SK-N-SH (cell line): Measurements from ENCODE around the gene CPT1C. TPM values are rescaled to one million over a fixed set of nuclear protein-coding genes. Genes with fewer than 3 reads are reported as not detected.

ENCODE experiments used
- CTCF ChIA-PET: fragments of 300-600, 350-600 bp; formaldehyde crosslinking; extraction: SDS; loops from one replicate; lab custom pipeline; 2021; lab: Yijun Ruan, JAX
- POLR2A ChIA-PET: fragments of 350-600 bp; sonication (Branson Sonifier 250); formaldehyde crosslinking; extraction: SDS; loops from one replicate; lab custom pipeline; 2020; ENCODE audit warnings: antibody characterized with exemption, inconsistent platforms; lab: Yijun Ruan, JAX
- DNase-seq: peaks from one replicate; pipeline ENCODE4 v3.0.0; 2012
- H2AFZ ChIP-seq: fragments of 200-600 bp; sonication (generic); 2 replicates; pipeline ENCODE4 v1.8.1; 2016; ENCODE audit warnings: antibody characterized with exemption, mild to moderate bottlenecking, low read depth
- H3F3A ChIP-seq: fragments of 200-600 bp; sonication (generic); replicated peaks from 2 replicates; pipeline ENCODE3; 2016; ENCODE audit warnings: antibody characterized with exemption, mild to moderate bottlenecking; ENCODE audit not compliant: insufficient read depth
- H3K27ac ChIP-seq, 2 experiments: fragments of 200-500 bp in 1 of 2; fragments of 200-600 bp in 1 of 2; sonication (Bioruptor generic) in 1 of 2; sonication (generic), shearing (Covaris generic) in 1 of 2; 2 replicates each; pipeline versions ENCODE4 v1.5.1 to v1.6.1; 2014 to 2016; ENCODE audit warnings: low read depth in 2 of 2, inconsistent platforms in 1 of 2, low read length in 1 of 2, mild to moderate bottlenecking in 1 of 2, mixed read lengths in 1 of 2
- H3K27me3 ChIP-seq: fragments of 200-600 bp; sonication (generic), shearing (Covaris generic); 2 replicates; pipeline ENCODE4 v1.6.1; 2016; ENCODE audit warnings: mixed run types; ENCODE audit not compliant: insufficient read depth
- H3K36me3 ChIP-seq, 2 experiments: fragments of 200-500 bp in 1 of 2; fragments of 200-600 bp in 1 of 2; sonication (Bioruptor generic) in 1 of 2; sonication (generic) in 1 of 2; replicated peaks in 1 of 2; 2 replicates each; pipeline versions ENCODE3 to v1.5.1; 2014 to 2016; ENCODE audit warnings: low read length in 1 of 2, mild to moderate bottlenecking in 1 of 2; ENCODE audit not compliant: insufficient read depth in 2 of 2, control insufficient read depth in 1 of 2
- H3K4me1 ChIP-seq, 2 experiments: fragments of 200-500 bp in 1 of 2; fragments of 200-600 bp in 1 of 2; sonication (Bioruptor generic) in 1 of 2; sonication (generic), shearing (Covaris generic) in 1 of 2; 2 replicates each; pipeline versions ENCODE4 v1.5.1 to v1.6.1; 2014 to 2016; ENCODE audit warnings: low read depth in 1 of 2, low read length in 1 of 2, mixed run types in 1 of 2; ENCODE audit not compliant: insufficient read depth in 2 of 2, control insufficient read depth in 1 of 2
- H3K4me2 ChIP-seq: fragments of 200-600 bp; sonication (generic), shearing (Covaris generic); 2 replicates; pipeline ENCODE4 v1.6.1; 2017; ENCODE audit warnings: mixed run types
- H3K4me3 ChIP-seq, 2 experiments: fragments of 200-500 bp in 1 of 2; fragments of 200-600 bp in 1 of 2; sonication (Bioruptor generic) in 1 of 2; sonication (generic), shearing (Covaris generic) in 1 of 2; 2 replicates each; pipeline versions ENCODE4 v1.5.1 to v1.8.1; 2014 to 2016; ENCODE audit warnings: low read depth in 2 of 2, inconsistent platforms in 1 of 2, low read length in 1 of 2, mild to moderate bottlenecking in 1 of 2, mixed read lengths in 1 of 2, moderate library complexity in 1 of 2
- H3K79me2 ChIP-seq: fragments of 200-600 bp; sonication (generic); 2 replicates; pipeline ENCODE4 v1.8.1; 2017; ENCODE audit warnings: mild to moderate bottlenecking; ENCODE audit not compliant: insufficient read depth
- H3K9ac ChIP-seq: fragments of 200-600 bp; sonication (generic); 2 replicates; pipeline ENCODE4 v1.6.1; 2017; ENCODE audit warnings: mixed run types
- H3K9me2 ChIP-seq: fragments of 200-600 bp; sonication (generic); 2 replicates; pipeline ENCODE4 v1.6.1; 2017; ENCODE audit warnings: mixed run types
- H3K9me3 ChIP-seq: fragments of 200-600 bp; sonication (generic); 2 replicates; pipeline ENCODE4 v1.6.1; 2017; ENCODE audit warnings: mixed run types, mild to moderate bottlenecking, moderate library complexity
- H4K20me1 ChIP-seq: fragments of 200-600 bp; sonication (generic); 2 replicates; pipeline ENCODE4 v1.6.1; 2017; ENCODE audit warnings: mild to moderate bottlenecking, mixed run types; ENCODE audit not compliant: insufficient read depth
- CHD2 ChIP-seq: fragments of 150-350 bp; IDR thresholded peaks from 2 replicates; pipeline ENCODE4 v1.6.1; 2018; ENCODE audit warnings: low read length; ENCODE audit not compliant: partially characterized antibody
- EP300 ChIP-seq, 2 experiments: IDR thresholded peaks; 2 replicates each; pipeline versions ENCODE4 v1.4.0 to v1.6.1; 2012; ENCODE audit warnings: borderline replicate concordance in 1 of 2, low read depth in 1 of 2, low read length in 1 of 2
- EZH2phosphoT487 ChIP-seq: fragments of 200-600 bp; sonication (generic); IDR thresholded peaks from 2 replicates; pipeline ENCODE4 v1.6.1; 2017; ENCODE audit warnings: low read depth, mixed run types, mild to moderate bottlenecking, antibody characterized with exemption, moderate library complexity, borderline replicate concordance
- FOXM1 ChIP-seq: IDR thresholded peaks from 2 replicates; pipeline ENCODE4 v1.4.0; 2012; ENCODE audit warnings: low read depth, mild to moderate bottlenecking
- GABPA ChIP-seq: IDR thresholded peaks from 2 replicates; pipeline ENCODE4 v1.4.0; 2012; ENCODE audit warnings: low read depth, mild to moderate bottlenecking
- GATA2 ChIP-seq: sonication (generic); formaldehyde crosslinking; IDR thresholded peaks from 2 replicates; pipeline ENCODE4 v1.5.0; 2020; ENCODE audit warnings: mild to moderate bottlenecking, missing genetic modification reagents
- MAX ChIP-seq: IDR thresholded peaks from 2 replicates; pipeline ENCODE4 v1.4.0; 2012; ENCODE audit warnings: low read depth
- POLR2AphosphoS5 ChIP-seq: IDR thresholded peaks from 2 replicates; pipeline ENCODE4 v1.6.1; 2012; ENCODE audit warnings: low read depth, low read length
- RAD21 ChIP-seq: IDR thresholded peaks from 2 replicates; pipeline ENCODE4 v1.6.1; 2012; ENCODE audit warnings: mild to moderate bottlenecking, low read length
- RXRA ChIP-seq: IDR thresholded peaks from 2 replicates; pipeline ENCODE4 v1.4.0; 2012; ENCODE audit warnings: low read depth, mild to moderate bottlenecking, borderline replicate concordance
- SIN3A ChIP-seq: IDR thresholded peaks from 2 replicates; pipeline ENCODE4 v1.6.1; 2012; ENCODE audit warnings: low read depth, mild to moderate bottlenecking, low read length, moderate library complexity, borderline replicate concordance
- SMC3 ChIP-seq: IDR thresholded peaks from 2 replicates; pipeline ENCODE4 v1.6.1; 2012; ENCODE audit warnings: low read depth, low read length, improper control_type of control experiment
- TAF1 ChIP-seq: IDR thresholded peaks from 2 replicates; pipeline ENCODE4 v1.6.1; 2012; ENCODE audit warnings: low read depth, mild to moderate bottlenecking, low read length, moderate library complexity, borderline replicate concordance
- TEAD4 ChIP-seq: IDR thresholded peaks from 2 replicates; pipeline ENCODE4 v1.4.0; 2012; ENCODE audit warnings: mild to moderate bottlenecking, borderline replicate concordance; ENCODE audit not compliant: insufficient read depth
- USF1 ChIP-seq: IDR thresholded peaks from 2 replicates; pipeline ENCODE4 v1.4.0; 2012; ENCODE audit warnings: low read depth, borderline replicate concordance
- YY1 ChIP-seq: IDR thresholded peaks from 2 replicates; pipeline ENCODE4 v1.4.0; 2012; ENCODE audit warnings: low read depth, mild to moderate bottlenecking
- WGBS: methylation state at CpG from one replicate; pipeline ENCODE4 v1.1.6; 2017; ENCODE audit warnings: low lambda C conversion rate; 5-methylcytosine and 5-hydroxymethylcytosine counted together
- polyA plus RNA-seq, 3 experiments: library from polyadenylated mRNA; depleted of rRNA; stranded (reverse); fragments of >200 nt; gene quantifications; 2 replicates each; pipeline ENCODE4 v1.2.3, GENCODE V29; 2012

Gene CPT1C
- polyA plus RNA-seq, 1 of the 3 experiments (the other 2 are of a cell fraction), result 139 TPM

DNA sequence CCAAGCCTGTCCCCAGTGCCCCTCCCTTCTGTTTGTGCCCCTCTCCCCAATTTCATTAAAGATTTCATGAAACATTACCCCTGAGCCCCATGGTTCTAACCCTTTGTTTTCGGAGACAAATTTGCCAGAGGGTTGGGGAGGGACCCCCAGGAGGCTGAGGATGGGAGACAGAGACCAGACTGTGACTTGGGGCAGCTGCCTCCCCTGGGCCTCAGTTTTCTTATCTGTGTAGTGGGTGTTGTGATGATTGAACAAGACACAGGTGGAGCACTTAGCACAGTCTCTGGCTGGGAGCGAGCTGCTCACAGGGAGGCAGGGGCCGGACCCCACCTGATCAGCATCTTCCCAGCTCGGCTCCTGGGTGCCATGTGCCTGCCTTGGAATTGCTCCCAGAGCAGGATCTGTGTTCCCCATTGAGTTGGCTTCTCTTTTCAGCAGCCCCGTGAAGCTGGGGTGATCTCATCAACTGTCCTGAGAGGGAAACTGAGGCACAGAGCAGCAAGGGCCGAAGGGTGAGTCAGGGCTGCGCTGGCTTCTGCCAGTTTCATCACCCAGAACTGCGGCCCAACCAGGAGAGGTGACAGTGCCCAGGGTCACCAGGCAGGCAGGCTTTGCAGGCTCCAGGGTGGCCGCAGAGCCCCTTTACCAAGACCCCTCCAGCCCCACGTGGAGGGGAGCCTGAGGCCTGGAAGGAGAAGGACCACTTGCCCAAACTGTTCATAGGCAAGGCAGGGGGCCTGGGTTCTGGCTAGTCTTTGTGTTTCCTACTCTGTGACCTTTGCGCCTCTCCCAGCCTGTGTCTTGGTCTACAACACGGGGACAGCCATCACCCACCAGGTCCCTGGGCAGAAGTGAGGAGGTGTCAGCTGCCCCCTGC lies 32.1 kb upstream of the CPT1C start:
- H3K9me3 ChIP-seq, result no peaks in the 10 kb centered on the region
- POLR2A ChIA-PET, result interaction anchor here (0.9 to 1.6 kb wide), 2 partner anchors 11 to 17 kb away, joined by 3 to 8 read pairs; partner anchors contain the start of gene SCAF1
- TF ChIP-seq SIN3A, result no peak
- no peak for TF ChIP-seq TAF1
- no peak for TF ChIP-seq RXRA
- no peak for TF ChIP-seq FOXM1
- TF ChIP-seq, all 33 proteins: peak for 0
- H3K4me1 ChIP-seq, result peaks cover 0 to 4% of the 10 kb centered on the region in 2 experiments; a peak in 1 of 4 replicates
- no peak overlapping the region for H3K9ac ChIP-seq
- no peak overlapping the region for H3K4me3 ChIP-seq
- H4K20me1 ChIP-seq, result 0 out of 2 replicates have a peak, but pooled peaks cover 5% of the 10 kb centered on the region
- H3K79me2 ChIP-seq, result peaks cover 4% of the 10 kb centered on the region
- H3K36me3 ChIP-seq, result peaks cover 24 to 72% of the 10 kb centered on the region in 2 experiments
- no peak overlapping the region for H2AFZ ChIP-seq
- H3K27ac ChIP-seq, result no peak overlapping the region
- 89% methylated on average over 7 of the region's 12 CpGs for WGBS
- CTCF ChIA-PET, result interaction anchor here (0.7 to 5.5 kb wide), 3 partner anchors 14 to 22 kb away, joined by 3 to 26 read pairs (median 5); no protein-coding TSS in a partner anchor
- H3F3A ChIP-seq, result peaks cover 10% of the 10 kb centered on the region
- no peak overlapping the region for H3K4me2 ChIP-seq
- no peak for DNase-seq
- no peaks in the 10 kb centered on the region for H3K9me2 ChIP-seq
- no peaks in the 10 kb centered on the region for H3K27me3 ChIP-seq

DNA sequence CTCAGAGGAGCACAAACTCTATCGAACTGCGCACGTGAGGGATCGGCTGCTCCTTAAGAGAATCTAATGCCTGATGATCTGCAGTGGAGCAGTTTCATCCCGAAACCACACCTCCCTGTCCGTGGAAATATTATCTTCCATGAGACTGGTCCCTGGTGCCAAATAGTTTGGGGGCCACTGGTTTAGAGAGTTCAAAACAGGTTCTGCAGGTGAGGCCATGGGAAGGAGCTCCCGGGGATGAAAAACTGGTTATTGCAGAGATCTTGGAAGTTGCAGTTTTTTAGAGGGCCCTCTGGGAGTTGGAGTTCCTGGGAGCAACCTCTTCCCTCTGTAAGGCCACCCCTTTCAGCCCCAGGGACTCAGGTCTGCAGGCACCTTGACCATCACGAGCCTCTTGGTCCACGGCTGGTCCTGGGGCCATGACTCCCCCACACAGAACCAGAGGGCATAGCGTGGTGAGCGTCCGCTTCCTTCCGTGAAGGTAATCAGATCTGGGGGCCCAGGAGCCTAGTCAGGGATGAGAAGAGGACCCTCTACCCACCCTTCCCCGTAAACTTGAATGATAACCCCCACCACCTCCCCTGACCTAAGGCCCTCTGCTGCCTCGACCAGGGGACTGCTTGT lies 30.5 kb upstream of the CPT1C start:
- Histone ChIP-seq H3K4me1 (peaks cover 0 to 6% of the 10 kb centered on the region in 2 experiments; a peak in 1 of 4 replicates), H4K20me1 (no peaks in the 10 kb centered on the region), H2AFZ (no peak overlapping the region), H3K9me2 (no peaks in the 10 kb centered on the region), H3K36me3 (peaks cover 19 to 59% of the 10 kb centered on the region in 2 experiments), H3K4me3 (no peak overlapping the region), H3K9ac (no peak overlapping the region), H3F3A (peaks cover 23% of the 10 kb centered on the region), H3K27ac (no peak overlapping the region), H3K9me3 (no peaks in the 10 kb centered on the region), H3K79me2 (peaks cover 16% of the 10 kb centered on the region), H3K4me2 (no peak overlapping the region), H3K27me3 (no peaks in the 10 kb centered on the region)
- ChIA-PET POLR2A (no interaction called here), CTCF (interaction anchor here (9.4 kb wide), 1 partner anchor 15 kb away, joined by 78 read pairs; the partner anchor contains the start of gene PRMT1)
- WGBS, result 95% methylated on average over 12 of the region's 15 CpGs
- DNase-seq, result no peak
- no peak for TF ChIP-seq CHD2
- TF ChIP-seq RAD21, result no peak
- no peak for TF ChIP-seq SMC3
- no peak for TF ChIP-seq USF1
- no peak for TF ChIP-seq GABPA
- TF ChIP-seq TEAD4, result no peak
- no peak for TF ChIP-seq GATA2 (CRISPR knock-in tag)
- no peak for TF ChIP-seq MAX
- TF ChIP-seq EP300 (IDR thresholded peaks at IDR 0.05; ENCODE audit: borderline replicate concordance in 1 of 2, low read depth in 1 of 2, low read length in 1 of 2), result no peak
- TF ChIP-seq YY1, result no peak
- TF ChIP-seq SIN3A, result no peak
- TF ChIP-seq EZH2phosphoT487, result no peak
- no peak for TF ChIP-seq TAF1
- no peak for TF ChIP-seq POLR2AphosphoS5
